SK-N-SH (cell line): ENCODE measurements around the gene NR1I2. TPM values are rescaled to one million over a fixed set of nuclear protein-coding genes. Genes with fewer than 3 reads are reported as not detected.

ENCODE experiments used
- CTCF ChIA-PET: fragments of 300-600, 350-600 bp; formaldehyde crosslinking; extraction: SDS; loops from one replicate; lab custom pipeline; 2021; lab: Yijun Ruan, JAX
- POLR2A ChIA-PET: fragments of 350-600 bp; sonication (Branson Sonifier 250); formaldehyde crosslinking; extraction: SDS; loops from one replicate; lab custom pipeline; 2020; ENCODE audit warnings: antibody characterized with exemption, inconsistent platforms; lab: Yijun Ruan, JAX
- DNase-seq: peaks from one replicate; pipeline ENCODE4 v3.0.0; 2012
- H2AFZ ChIP-seq: fragments of 200-600 bp; sonication (generic); 2 replicates; pipeline ENCODE4 v1.8.1; 2016; ENCODE audit warnings: antibody characterized with exemption, mild to moderate bottlenecking, low read depth
- H3F3A ChIP-seq: fragments of 200-600 bp; sonication (generic); replicated peaks from 2 replicates; pipeline ENCODE3; 2016; ENCODE audit warnings: antibody characterized with exemption, mild to moderate bottlenecking; ENCODE audit not compliant: insufficient read depth
- H3K27ac ChIP-seq, 2 experiments: fragments of 200-500 bp in 1 of 2; fragments of 200-600 bp in 1 of 2; sonication (Bioruptor generic) in 1 of 2; sonication (generic), shearing (Covaris generic) in 1 of 2; 2 replicates each; pipeline versions ENCODE4 v1.5.1 to v1.6.1; 2014 to 2016; ENCODE audit warnings: low read depth in 2 of 2, inconsistent platforms in 1 of 2, low read length in 1 of 2, mild to moderate bottlenecking in 1 of 2, mixed read lengths in 1 of 2
- H3K27me3 ChIP-seq: fragments of 200-600 bp; sonication (generic), shearing (Covaris generic); 2 replicates; pipeline ENCODE4 v1.6.1; 2016; ENCODE audit warnings: mixed run types; ENCODE audit not compliant: insufficient read depth
- H3K36me3 ChIP-seq, 2 experiments: fragments of 200-500 bp in 1 of 2; fragments of 200-600 bp in 1 of 2; sonication (Bioruptor generic) in 1 of 2; sonication (generic) in 1 of 2; replicated peaks in 1 of 2; 2 replicates each; pipeline versions ENCODE3 to v1.5.1; 2014 to 2016; ENCODE audit warnings: low read length in 1 of 2, mild to moderate bottlenecking in 1 of 2; ENCODE audit not compliant: insufficient read depth in 2 of 2, control insufficient read depth in 1 of 2
- H3K4me1 ChIP-seq, 2 experiments: fragments of 200-500 bp in 1 of 2; fragments of 200-600 bp in 1 of 2; sonication (Bioruptor generic) in 1 of 2; sonication (generic), shearing (Covaris generic) in 1 of 2; 2 replicates each; pipeline versions ENCODE4 v1.5.1 to v1.6.1; 2014 to 2016; ENCODE audit warnings: low read depth in 1 of 2, low read length in 1 of 2, mixed run types in 1 of 2; ENCODE audit not compliant: insufficient read depth in 2 of 2, control insufficient read depth in 1 of 2
- H3K4me2 ChIP-seq: fragments of 200-600 bp; sonication (generic), shearing (Covaris generic); 2 replicates; pipeline ENCODE4 v1.6.1; 2017; ENCODE audit warnings: mixed run types
- H3K4me3 ChIP-seq, 2 experiments: fragments of 200-500 bp in 1 of 2; fragments of 200-600 bp in 1 of 2; sonication (Bioruptor generic) in 1 of 2; sonication (generic), shearing (Covaris generic) in 1 of 2; 2 replicates each; pipeline versions ENCODE4 v1.5.1 to v1.8.1; 2014 to 2016; ENCODE audit warnings: low read depth in 2 of 2, inconsistent platforms in 1 of 2, low read length in 1 of 2, mild to moderate bottlenecking in 1 of 2, mixed read lengths in 1 of 2, moderate library complexity in 1 of 2
- H3K79me2 ChIP-seq: fragments of 200-600 bp; sonication (generic); 2 replicates; pipeline ENCODE4 v1.8.1; 2017; ENCODE audit warnings: mild to moderate bottlenecking; ENCODE audit not compliant: insufficient read depth
- H3K9ac ChIP-seq: fragments of 200-600 bp; sonication (generic); 2 replicates; pipeline ENCODE4 v1.6.1; 2017; ENCODE audit warnings: mixed run types
- H3K9me2 ChIP-seq: fragments of 200-600 bp; sonication (generic); 2 replicates; pipeline ENCODE4 v1.6.1; 2017; ENCODE audit warnings: mixed run types
- H3K9me3 ChIP-seq: fragments of 200-600 bp; sonication (generic); 2 replicates; pipeline ENCODE4 v1.6.1; 2017; ENCODE audit warnings: mixed run types, mild to moderate bottlenecking, moderate library complexity
- H4K20me1 ChIP-seq: fragments of 200-600 bp; sonication (generic); 2 replicates; pipeline ENCODE4 v1.6.1; 2017; ENCODE audit warnings: mild to moderate bottlenecking, mixed run types; ENCODE audit not compliant: insufficient read depth
- CHD2 ChIP-seq: fragments of 150-350 bp; IDR thresholded peaks from 2 replicates; pipeline ENCODE4 v1.6.1; 2018; ENCODE audit warnings: low read length; ENCODE audit not compliant: partially characterized antibody
- FOSL2 ChIP-seq: IDR thresholded peaks from 2 replicates; pipeline ENCODE4 v1.4.0; 2012; ENCODE audit warnings: low read depth, mild to moderate bottlenecking, moderate library complexity, borderline replicate concordance
- FOXM1 ChIP-seq: IDR thresholded peaks from 2 replicates; pipeline ENCODE4 v1.4.0; 2012; ENCODE audit warnings: low read depth, mild to moderate bottlenecking
- GATA2 ChIP-seq: sonication (generic); formaldehyde crosslinking; IDR thresholded peaks from 2 replicates; pipeline ENCODE4 v1.5.0; 2020; ENCODE audit warnings: mild to moderate bottlenecking, missing genetic modification reagents
- JUND ChIP-seq: IDR thresholded peaks from 2 replicates; pipeline ENCODE4 v1.4.0; 2012
- MXI1 ChIP-seq: IDR thresholded peaks from 2 replicates; pipeline ENCODE4 v1.6.1; 2012; ENCODE audit warnings: mild to moderate bottlenecking, low read depth, low read length, improper control_type of control experiment
- NRF1 ChIP-seq: IDR thresholded peaks from 2 replicates; pipeline ENCODE4 v1.6.1; 2012; ENCODE audit warnings: low read depth, mild to moderate bottlenecking, low read length
- RAD21 ChIP-seq: IDR thresholded peaks from 2 replicates; pipeline ENCODE4 v1.6.1; 2012; ENCODE audit warnings: mild to moderate bottlenecking, low read length
- RFX5 ChIP-seq: IDR thresholded peaks from 2 replicates; pipeline ENCODE4 v1.6.1; 2012; ENCODE audit warnings: mild to moderate bottlenecking, improper control_type of control experiment, low read length
- TCF12 ChIP-seq: IDR thresholded peaks from 2 replicates; pipeline ENCODE4 v1.4.0; 2012
- TEAD4 ChIP-seq: IDR thresholded peaks from 2 replicates; pipeline ENCODE4 v1.4.0; 2012; ENCODE audit warnings: mild to moderate bottlenecking, borderline replicate concordance; ENCODE audit not compliant: insufficient read depth
- WGBS: methylation state at CpG from one replicate; pipeline ENCODE4 v1.1.6; 2017; ENCODE audit warnings: low lambda C conversion rate; 5-methylcytosine and 5-hydroxymethylcytosine counted together
- polyA plus RNA-seq, 3 experiments: library from polyadenylated mRNA; depleted of rRNA; stranded (reverse); fragments of >200 nt; gene quantifications; 2 replicates each; pipeline ENCODE4 v1.2.3, GENCODE V29; 2012
- TF ChIP-seq, protein P1 (sequence below): IDR thresholded peaks from 2 replicates; pipeline ENCODE4 v1.4.0; 2012; ENCODE audit warnings: low read depth, borderline replicate concordance
- TF ChIP-seq, protein P2 (sequence below): IDR thresholded peaks from 2 replicates; pipeline ENCODE4; 2012
- TF ChIP-seq, protein P3 (sequence below): IDR thresholded peaks from 2 replicates; pipeline ENCODE4 v1.6.1; 2012; ENCODE audit warnings: mild to moderate bottlenecking, low read depth, low read length, moderate library complexity

NR1I2 gene
- polyA plus RNA-seq, 1 of the 3 experiments (the other 2 are of a cell fraction): 0.03 TPM

DNA sequence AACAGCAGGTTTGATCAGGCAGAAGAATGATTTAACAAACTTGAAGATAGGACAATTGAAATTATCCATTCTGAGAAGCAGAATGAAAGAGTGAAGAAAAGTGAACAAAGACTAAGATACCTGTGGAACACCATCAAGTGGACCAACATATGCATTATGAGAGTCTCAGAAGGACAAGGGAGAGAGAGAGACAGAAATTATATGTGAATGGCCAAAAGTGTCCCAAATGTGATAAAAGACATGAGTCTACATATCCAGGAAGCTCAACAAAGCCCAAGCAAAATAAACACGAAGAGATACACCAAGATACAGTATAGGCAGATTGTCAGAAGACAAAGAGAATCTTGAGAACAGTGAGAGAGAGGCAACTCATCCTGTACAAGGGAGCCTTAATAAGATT lies 5.6 kb upstream of the NR1I2 start:
- ChIA-PET POLR2A (no interaction called here), CTCF (no interaction called here)
- TF ChIP-seq NRF1 (no peak), JUND (no peak), FOXM1 (no peak), RAD21 (no peak), CHD2 (no peak), RFX5 (no peak), GATA2 (CRISPR knock-in tag) (no peak), FOSL2 (no peak), MXI1 (no peak), TEAD4 (no peak), TCF12 (no peak)
- TF ChIP-seq, protein P1, sequence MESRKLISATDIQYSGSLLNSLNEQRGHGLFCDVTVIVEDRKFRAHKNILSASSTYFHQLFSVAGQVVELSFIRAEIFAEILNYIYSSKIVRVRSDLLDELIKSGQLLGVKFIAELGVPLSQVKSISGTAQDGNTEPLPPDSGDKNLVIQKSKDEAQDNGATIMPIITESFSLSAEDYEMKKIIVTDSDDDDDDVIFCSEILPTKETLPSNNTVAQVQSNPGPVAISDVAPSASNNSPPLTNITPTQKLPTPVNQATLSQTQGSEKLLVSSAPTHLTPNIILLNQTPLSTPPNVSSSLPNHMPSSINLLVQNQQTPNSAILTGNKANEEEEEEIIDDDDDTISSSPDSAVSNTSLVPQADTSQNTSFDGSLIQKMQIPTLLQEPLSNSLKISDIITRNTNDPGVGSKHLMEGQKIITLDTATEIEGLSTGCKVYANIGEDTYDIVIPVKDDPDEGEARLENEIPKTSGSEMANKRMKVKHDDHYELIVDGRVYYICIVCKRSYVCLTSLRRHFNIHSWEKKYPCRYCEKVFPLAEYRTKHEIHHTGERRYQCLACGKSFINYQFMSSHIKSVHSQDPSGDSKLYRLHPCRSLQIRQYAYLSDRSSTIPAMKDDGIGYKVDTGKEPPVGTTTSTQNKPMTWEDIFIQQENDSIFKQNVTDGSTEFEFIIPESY: no peak
- TF ChIP-seq, protein P2, sequence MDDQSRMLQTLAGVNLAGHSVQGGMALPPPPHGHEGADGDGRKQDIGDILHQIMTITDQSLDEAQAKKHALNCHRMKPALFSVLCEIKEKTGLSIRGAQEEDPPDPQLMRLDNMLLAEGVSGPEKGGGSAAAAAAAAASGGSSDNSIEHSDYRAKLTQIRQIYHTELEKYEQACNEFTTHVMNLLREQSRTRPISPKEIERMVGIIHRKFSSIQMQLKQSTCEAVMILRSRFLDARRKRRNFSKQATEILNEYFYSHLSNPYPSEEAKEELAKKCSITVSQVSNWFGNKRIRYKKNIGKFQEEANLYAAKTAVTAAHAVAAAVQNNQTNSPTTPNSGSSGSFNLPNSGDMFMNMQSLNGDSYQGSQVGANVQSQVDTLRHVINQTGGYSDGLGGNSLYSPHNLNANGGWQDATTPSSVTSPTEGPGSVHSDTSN: no peak
- TF ChIP-seq, protein P3, sequence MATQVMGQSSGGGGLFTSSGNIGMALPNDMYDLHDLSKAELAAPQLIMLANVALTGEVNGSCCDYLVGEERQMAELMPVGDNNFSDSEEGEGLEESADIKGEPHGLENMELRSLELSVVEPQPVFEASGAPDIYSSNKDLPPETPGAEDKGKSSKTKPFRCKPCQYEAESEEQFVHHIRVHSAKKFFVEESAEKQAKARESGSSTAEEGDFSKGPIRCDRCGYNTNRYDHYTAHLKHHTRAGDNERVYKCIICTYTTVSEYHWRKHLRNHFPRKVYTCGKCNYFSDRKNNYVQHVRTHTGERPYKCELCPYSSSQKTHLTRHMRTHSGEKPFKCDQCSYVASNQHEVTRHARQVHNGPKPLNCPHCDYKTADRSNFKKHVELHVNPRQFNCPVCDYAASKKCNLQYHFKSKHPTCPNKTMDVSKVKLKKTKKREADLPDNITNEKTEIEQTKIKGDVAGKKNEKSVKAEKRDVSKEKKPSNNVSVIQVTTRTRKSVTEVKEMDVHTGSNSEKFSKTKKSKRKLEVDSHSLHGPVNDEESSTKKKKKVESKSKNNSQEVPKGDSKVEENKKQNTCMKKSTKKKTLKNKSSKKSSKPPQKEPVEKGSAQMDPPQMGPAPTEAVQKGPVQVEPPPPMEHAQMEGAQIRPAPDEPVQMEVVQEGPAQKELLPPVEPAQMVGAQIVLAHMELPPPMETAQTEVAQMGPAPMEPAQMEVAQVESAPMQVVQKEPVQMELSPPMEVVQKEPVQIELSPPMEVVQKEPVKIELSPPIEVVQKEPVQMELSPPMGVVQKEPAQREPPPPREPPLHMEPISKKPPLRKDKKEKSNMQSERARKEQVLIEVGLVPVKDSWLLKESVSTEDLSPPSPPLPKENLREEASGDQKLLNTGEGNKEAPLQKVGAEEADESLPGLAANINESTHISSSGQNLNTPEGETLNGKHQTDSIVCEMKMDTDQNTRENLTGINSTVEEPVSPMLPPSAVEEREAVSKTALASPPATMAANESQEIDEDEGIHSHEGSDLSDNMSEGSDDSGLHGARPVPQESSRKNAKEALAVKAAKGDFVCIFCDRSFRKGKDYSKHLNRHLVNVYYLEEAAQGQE: no peak
- H3K9me2 ChIP-seq: no peaks in the 10 kb centered on the region
- no peak overlapping the region for H3K27ac ChIP-seq
- H3K4me1 ChIP-seq: no peaks in the 10 kb centered on the region
- H3K36me3 ChIP-seq: no peaks in the 10 kb centered on the region
- no peaks in the 10 kb centered on the region for H4K20me1 ChIP-seq
- H3K4me3 ChIP-seq: no peak overlapping the region
- no peak overlapping the region for H3K4me2 ChIP-seq
- no peaks in the 10 kb centered on the region for H3K27me3 ChIP-seq
- no peak overlapping the region for H2AFZ ChIP-seq
- H3F3A ChIP-seq: no peaks in the 10 kb centered on the region
- H3K9ac ChIP-seq: no peak overlapping the region
- no peaks in the 10 kb centered on the region for H3K79me2 ChIP-seq
- 3% methylated on average over 1 of the region's 1 CpG for WGBS
- peaks cover 3% of the 10 kb centered on the region for H3K9me3 ChIP-seq
- DNase-seq: no peak
